GM12865 (cell line): ENCODE data around the gene BUD31.

Experiments
- DNase-seq: peaks from one replicate; pipeline ENCODE4 v3.0.0; 2010; ENCODE audit warnings: low read depth
- H3K4me3 ChIP-seq: 2 replicates; pipeline ENCODE4 v1.5.1; 2011; ENCODE audit warnings: mild to moderate bottlenecking, low read depth, low read length, control low read depth
- TF ChIP-seq, protein P1 (sequence below): IDR thresholded peaks from 2 replicates; pipeline ENCODE4 v1.5.1; 2011; ENCODE audit warnings: low read length, control low read depth, low read depth, inconsistent platforms; ENCODE audit not compliant: insufficient read depth; ENCODE audit errors: missing control alignments

The BUD31 gene

DNA sequence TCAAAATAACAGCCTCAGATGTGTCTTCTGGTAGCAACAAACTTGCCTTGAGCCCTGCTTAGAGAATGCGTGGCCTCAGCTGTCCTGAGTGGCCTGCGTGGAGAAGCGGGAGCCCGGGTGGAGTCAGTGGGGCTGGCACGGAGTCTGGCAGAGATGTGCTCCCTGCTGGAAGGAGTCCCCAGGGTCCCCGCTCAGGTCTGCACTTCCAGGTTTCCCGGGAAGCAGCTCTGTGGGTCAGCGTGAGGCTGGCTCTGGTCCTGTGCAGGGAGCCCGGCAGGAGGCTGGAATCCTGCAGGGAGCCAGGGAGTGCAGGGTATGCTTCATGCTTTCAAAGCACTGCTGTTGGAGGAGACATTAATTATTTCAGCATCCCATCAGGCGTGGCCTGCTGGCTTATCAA is 40.1 kb downstream of the BUD31 start:
- TF ChIP-seq, protein P1, sequence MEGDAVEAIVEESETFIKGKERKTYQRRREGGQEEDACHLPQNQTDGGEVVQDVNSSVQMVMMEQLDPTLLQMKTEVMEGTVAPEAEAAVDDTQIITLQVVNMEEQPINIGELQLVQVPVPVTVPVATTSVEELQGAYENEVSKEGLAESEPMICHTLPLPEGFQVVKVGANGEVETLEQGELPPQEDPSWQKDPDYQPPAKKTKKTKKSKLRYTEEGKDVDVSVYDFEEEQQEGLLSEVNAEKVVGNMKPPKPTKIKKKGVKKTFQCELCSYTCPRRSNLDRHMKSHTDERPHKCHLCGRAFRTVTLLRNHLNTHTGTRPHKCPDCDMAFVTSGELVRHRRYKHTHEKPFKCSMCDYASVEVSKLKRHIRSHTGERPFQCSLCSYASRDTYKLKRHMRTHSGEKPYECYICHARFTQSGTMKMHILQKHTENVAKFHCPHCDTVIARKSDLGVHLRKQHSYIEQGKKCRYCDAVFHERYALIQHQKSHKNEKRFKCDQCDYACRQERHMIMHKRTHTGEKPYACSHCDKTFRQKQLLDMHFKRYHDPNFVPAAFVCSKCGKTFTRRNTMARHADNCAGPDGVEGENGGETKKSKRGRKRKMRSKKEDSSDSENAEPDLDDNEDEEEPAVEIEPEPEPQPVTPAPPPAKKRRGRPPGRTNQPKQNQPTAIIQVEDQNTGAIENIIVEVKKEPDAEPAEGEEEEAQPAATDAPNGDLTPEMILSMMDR: no peak
- no peak overlapping the region for H3K4me3 ChIP-seq
- DNase-seq: no peak

DNA sequence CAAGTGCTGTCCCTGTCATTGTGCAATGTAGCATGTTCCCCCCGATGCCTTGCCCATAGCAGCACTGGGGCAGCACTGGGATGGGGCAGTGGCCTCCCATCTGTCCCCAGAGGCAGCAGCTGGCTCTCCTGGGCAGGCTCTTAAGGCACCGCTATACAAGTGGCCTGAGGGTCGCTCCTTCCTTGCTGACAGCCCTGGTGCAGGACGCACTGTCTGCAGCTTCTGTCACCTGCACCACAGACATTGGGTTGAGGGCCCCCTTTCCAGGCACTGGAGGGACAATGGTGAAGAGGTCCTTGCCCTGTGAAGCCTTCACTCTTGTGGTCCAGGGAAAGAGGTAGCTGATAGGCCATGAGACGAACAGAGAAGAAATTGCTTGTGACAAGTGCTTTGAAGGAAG is 40.6 kb downstream of the BUD31 start:
- no peak for DNase-seq
- TF ChIP-seq, protein P1: no peak
- H3K4me3 ChIP-seq: no peak overlapping the region

DNA sequence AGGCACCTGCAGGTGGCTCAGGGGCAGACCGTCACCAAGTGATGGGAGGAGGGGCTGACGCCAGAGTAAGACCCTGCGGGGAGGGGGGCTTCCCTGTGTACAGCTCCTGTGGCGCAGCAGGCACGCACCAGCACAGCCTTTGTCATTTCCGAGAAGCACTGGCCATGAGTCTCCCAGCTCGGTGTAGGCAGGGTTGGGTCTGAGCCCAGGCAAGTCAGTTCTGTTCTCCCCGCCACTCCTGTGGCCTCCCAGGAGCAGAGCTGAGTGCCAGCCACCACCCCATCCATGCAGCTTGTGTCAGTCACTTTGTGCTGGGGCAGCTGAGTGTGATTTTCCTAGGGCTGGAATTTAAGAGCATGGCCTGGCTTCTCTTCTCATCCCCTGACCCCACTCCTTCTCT is 43.2 kb downstream of the BUD31 start:
- DNase-seq: no peak
- TF ChIP-seq, protein P1: no peak
- no peak overlapping the region for H3K4me3 ChIP-seq

DNA sequence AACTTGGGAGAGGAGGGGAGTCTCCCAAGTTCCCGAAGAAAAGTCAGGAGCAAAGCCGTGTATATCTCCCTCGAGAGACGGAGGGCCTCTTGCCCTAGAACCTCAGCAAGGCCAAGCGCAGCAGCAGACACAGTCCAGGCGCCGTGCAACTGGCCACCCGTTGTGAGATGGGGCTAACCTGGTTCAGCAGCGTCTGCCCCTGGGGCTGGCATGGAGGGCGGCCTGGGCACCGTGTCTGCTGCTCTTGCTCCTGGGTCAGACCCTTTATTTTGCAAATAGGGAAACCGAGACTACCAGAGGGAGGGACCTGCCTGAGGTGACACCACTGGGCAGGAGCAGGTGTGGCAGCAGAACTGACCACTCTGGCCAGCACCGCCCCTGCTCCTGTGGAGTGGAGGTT is 43.8 kb downstream of the BUD31 start:
- H3K4me3 ChIP-seq: no peak overlapping the region
- DNase-seq: no peak
- TF ChIP-seq, protein P1: no peak

DNA sequence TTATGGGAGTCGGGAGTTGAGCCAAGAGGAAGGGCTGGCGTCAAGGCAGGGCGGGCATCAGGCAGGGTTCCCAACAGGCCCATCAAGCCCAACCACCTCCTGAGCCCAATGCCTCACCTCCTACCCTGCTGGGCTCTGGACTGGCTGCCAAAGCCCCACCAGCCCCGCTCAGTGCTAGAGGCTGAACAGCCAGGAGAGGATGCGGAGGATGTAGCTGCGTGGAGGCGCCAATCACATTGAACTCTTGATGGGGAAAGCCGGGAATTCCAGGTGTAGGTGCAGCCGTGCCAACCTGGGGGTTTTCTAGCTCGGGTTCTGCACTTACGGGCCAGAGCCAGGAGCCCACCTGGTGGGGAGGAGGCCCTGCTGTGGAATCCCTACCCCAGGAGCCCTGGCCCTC is 44.3 kb downstream of the BUD31 start:
- TF ChIP-seq, protein P1: no peak
- no peak overlapping the region for H3K4me3 ChIP-seq
- DNase-seq: no peak

DNA sequence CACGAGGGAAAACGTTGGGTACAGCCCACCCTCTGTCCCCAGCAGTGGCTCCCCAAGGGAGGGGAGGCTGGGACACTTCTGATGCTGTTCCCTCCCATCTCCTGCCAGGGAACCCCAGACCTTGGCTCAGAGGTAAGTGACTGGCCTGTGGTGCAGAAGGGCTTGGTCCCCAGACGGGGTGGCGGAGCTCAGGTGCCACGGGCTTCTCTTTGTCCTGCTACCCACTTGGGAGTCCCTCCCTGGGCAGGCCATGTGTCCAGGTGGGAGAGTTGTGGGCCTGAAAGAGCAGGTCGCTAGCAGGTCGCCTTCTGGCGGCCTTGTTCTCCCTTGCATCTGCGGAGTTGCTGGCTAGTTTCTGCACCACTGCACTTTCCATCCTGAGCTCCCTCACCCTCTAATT is 47.1 kb downstream of the BUD31 start:
- TF ChIP-seq, protein P1: no peak
- no peak for DNase-seq
- H3K4me3 ChIP-seq: no peak overlapping the region

DNA sequence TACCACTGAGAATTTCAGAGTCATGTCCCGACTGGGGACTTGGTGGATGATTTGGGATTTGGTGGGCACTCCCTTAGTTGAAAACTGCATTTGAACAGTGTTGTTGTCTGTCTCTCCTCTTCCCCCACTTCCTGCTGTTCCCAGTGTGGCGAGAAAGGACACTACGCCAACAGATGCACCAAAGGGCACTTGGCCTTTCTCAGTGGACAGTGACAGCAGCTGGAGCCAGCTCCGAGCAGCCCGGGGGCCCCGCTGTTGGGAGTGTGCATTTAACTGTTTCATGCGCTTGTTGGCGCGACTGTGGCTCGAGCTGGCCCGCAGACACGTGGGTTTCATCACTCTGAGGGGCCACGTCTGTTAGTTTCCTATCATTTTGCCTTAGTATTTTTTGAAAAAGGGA is 47.5 kb downstream of the BUD31 start:
- TF ChIP-seq, protein P1: no peak
- no peak for DNase-seq
- H3K4me3 ChIP-seq: no peak overlapping the region
